GM19324 (cell line): Measurements from ENCODE around the gene THSD4.

Experiments
- ATAC-seq: cut with Tn5 transposase; IDR thresholded peaks from one replicate; pipeline ENCODE4 v1.9.1; 2021; ENCODE audit warnings: mild to moderate bottlenecking, moderate library complexity; ENCODE audit not compliant: unreplicated experiment, low FRiP score

Gene THSD4

DNA sequence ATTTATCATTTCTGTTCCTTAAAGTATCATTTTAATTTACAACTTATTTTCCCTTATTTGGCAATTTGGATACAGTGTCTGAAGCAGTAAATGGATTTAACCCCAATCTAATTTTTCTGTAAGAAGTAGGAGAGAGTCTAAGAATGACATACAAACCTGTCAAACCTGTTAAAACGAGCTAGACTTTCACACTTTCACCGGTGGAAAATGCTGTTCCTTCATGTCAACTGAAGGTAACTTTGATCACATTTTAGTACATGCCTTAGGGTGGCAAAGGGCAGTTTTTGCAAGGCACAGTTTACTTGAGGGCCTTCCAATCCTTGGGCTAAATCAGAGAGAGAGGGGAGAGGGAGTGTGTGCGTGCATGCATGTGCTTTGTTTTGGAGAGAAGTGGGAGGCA is 221.4 kb downstream of the THSD4 start:
- ATAC-seq, result no peak

DNA sequence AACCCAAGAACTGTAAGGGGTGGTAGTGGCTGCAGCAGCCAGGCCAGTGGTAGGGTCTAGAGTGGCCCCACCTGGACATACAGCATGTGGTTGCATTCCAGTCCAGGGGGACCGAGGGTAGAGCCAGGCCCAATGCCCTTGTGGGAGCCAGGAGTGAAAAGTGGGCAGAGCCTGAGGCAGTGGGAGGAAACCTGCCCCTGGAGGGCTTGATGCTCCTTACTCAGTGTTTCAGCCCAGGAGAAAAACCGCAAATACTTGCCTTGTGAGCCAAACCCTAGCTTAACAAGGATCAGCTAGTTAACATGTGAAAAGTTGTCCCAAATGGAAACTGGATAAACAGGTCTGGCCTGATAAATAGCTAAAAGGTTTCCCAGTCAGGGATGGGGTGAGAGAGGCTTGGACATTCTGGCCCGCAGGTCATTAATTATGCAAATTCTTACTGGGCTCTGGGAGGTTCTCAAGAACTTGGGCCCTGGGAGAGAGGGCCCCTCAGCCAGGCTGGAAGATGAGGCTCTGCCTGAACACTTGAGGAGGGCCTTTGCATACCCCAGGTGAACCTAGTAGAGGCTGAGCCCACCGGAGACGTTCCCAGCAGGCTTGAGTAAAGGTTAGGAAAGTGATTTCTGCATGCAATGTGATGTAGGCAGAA is 222.1 kb downstream of the THSD4 start:
- no peak for ATAC-seq

DNA sequence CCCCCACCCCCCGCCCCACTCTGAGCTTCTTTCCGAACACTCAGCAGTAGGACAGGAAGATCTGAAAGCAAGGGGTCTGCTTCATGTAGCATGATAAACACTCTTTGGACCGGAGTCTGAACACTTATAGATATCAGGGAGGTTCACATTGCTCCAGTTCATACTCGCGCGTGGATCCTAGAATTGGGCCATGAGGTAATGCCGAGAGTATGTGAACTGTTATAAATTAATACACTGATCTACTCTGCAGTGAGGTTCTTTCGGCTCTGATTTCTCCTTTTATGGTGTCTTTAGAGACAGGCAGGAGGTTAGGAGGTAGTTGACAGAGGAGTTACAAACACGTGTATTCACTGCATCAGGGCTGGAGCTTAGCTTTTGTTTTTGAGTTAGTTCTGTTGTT is 223.0 kb downstream of the THSD4 start:
- no peak for ATAC-seq

DNA sequence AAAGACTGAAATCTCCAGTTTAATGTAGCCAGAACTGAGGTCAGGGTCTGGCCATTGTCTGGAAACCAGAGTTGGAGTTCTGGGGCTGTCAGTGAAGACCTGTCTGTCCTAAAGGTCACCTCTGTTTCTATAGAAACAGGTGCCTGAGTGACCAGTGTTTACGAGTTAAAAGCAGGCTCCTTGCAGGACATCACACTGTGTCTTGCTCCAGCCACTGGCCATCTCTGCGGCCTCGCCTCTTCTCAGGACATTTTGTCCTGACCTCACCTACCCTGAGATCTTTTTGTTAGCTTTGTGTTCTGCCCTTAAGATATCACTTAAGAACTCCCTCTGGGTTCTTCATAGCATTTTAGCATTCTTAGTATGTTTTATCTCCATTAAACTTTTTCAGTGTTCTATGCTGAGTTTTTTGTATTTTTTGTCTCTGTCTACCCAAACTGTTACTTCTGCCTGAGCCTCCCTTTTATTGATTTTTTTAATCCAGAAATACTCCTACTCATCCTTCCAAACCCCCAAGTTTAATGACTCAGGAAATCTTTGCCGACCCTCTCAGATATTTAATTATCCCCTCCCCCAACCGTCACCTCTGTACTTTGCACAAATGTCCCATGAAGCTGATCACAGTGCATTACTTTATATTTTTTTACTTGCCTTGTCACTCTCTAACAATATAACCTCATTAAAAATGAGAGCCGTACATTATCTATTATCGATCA is 223.7 kb downstream of the THSD4 start:
- no peak for ATAC-seq

DNA sequence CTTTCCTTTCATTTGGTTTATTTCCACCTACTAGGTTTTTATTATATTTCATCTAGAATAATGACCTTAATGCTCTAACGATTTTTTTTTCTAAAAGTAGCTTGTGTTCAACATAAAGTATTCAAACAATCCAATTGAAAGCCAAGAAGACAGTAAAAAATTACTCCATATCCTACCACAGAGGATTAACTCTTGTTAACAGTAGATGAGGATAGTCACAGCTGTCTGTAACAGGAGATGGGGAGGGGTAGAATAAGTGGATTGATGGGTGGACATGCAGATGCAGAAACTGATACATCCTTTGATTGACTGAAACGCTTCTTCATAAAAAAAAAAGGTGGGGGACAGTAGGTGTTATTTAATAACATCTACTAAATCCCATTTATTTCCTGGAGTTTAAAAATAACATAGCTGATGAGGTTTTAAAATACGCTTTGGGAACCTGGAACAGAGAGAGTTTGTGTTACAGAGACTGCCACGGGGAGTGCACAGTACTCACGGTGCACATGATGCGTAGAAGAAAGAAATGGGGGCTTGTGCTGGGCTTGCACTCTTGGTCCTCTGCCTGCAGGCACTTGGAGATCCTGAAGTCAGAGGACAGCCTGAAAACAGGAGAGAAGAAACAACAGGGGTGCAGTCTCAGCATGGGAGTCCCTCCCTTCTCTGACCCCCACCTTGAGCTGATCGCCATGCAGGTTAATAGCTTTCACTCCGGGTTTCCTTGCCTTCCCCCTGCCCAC is 226.7 kb downstream of the THSD4 start:
- ATAC-seq, result no peak

DNA sequence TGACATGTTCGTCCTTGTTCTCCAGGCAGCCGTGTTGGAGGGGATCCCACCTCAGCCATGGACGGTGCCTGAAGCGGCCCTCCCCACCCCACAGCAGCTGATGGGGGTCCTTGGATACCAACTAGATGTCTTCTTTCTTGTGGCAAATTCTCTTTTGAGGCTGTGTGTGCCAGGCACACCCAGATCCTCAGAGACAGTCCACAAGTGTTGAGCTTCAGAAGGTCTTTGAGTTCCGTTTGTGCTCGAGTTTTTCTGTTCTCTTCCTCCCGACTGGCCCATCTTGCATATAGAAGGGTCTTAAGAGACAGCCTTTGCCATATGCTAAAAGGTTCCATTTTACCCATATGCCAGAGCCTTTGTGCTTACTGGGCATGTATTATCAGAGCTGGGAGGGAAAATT is 227.4 kb downstream of the THSD4 start:
- no peak for ATAC-seq

DNA sequence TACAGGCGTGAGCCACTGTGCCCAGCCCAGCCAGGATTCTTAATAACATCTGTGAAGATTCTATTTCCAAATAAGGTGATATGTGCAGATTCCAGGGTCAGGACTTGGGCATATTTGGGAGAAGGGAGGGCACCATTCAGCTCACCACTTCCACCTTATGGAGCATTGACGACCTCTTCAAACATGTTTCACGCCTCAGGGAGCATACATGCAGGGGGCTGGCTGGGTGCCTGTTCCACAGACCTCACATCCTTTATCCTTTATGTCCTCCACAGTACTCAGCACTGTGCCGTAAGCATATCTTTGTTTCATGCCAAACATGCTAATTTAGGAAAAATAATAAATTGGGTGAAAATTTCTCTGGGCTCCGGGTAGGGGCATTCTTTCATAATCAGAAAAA is 229.0 kb downstream of the THSD4 start:
- ATAC-seq, result no peak

DNA sequence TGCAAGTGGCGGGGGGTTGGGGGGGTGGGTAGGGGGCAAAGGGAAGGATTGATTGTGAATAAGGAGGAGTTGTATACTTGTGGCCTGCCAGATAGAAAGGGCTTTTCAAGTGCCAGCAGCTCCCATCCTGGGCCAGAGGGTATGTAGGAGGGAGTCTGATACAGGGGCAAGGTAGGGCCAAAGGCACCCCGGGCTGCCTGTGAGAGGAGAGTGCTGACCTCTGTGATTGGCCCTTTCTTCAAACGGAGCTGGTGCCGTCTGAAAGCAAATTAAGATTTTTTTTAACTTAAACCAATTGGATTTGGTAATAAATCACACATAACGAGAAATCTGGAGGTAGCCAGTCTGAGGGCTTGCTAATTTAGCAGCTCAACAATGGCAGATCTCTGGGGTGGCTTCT is 229.9 kb downstream of the THSD4 start:
- no peak for ATAC-seq

DNA sequence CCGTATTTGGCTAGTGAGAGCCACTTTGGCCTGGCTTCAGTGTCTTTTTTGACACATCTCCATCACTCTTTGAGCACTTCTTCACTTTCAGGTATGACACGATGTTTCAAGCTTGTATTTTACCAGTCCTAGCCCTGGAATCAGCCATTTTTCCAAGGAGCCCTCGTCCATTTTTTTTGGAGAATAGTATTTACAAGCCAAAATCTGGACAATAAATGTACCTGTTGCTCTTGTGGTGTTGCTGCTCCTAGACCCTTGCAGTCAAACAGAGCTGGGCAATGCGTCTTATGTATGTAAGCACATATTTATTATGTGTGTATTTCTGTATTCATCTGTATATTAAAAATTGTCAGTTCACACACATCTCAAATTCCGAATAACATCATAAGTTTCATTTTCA is 231.2 kb downstream of the THSD4 start:
- ATAC-seq, result no peak

DNA sequence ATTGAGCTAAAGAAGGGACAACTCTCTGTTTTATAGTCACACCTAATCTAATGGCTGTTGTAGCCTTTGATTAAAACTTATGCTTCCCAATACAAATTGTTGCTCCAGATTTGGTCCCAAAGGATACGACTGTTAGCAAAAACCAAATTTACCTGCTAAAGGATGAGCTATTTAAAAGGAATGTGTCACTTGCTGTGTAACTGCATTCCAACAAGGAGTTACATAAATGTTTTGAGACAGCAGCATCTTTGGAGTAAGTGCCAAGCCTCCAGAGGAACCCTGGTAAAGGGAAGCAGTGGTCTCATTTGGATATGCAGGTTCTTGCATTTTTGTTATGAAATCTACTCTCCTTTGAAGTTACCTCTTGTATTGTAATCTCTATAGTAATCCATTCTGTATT is 233.3 kb downstream of the THSD4 start:
- no peak for ATAC-seq

DNA sequence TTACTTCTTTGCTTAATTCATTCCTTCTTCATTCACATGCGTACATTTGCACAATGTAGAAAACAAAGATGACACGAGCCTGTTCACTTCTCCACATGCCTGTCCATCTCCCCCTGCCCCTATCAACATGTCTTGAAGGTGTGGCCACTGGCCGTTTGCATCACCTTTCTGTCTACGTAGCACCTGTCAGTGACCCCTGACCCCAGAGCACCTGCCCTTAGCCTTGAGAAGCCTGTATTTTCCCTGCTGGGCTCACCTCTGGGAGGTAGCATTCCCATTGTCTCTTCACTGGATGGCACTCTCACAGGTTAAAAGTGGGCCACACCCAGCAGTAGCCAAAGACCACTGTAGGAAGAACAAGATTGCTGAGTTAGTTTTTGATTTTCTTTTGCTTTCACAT is 234.1 kb downstream of the THSD4 start:
- ATAC-seq, result no peak

DNA sequence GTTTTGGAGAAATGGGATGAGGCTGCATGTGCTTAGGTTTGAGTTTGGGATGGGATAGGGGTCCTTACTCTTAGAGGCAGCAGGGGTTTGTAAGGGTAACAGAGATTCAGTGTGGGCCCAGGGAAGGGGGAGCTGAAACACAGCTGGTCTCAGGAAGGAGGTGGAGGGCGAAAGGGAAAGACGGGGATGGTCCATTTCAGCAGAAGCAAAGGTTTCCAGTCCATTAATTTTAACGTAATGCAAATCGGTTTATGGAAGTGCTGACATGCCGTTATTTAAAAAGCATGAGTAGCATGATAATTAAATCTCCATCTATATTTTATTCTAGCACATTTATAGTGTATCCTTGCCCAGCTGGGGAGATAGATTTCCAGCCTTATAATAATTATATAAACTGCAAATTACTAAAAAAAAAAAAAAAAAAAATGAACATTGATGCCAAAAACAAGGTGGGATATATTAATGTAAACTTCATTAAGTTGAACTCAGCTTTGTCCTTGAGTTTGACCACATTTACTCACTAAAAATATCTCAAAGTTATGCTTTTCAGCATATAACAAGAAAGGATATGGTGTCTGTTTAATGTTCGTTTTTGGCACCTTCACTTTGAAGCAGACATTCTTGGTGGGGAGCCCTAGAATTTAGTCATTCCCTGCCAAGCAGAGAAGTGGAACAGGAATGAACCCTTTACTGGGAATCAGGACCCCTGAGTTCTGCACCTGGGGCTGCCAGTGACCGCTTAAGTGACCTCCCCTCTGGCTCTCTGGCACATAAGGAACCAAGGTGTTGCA is 234.7 kb downstream of the THSD4 start:
- ATAC-seq, result no peak

DNA sequence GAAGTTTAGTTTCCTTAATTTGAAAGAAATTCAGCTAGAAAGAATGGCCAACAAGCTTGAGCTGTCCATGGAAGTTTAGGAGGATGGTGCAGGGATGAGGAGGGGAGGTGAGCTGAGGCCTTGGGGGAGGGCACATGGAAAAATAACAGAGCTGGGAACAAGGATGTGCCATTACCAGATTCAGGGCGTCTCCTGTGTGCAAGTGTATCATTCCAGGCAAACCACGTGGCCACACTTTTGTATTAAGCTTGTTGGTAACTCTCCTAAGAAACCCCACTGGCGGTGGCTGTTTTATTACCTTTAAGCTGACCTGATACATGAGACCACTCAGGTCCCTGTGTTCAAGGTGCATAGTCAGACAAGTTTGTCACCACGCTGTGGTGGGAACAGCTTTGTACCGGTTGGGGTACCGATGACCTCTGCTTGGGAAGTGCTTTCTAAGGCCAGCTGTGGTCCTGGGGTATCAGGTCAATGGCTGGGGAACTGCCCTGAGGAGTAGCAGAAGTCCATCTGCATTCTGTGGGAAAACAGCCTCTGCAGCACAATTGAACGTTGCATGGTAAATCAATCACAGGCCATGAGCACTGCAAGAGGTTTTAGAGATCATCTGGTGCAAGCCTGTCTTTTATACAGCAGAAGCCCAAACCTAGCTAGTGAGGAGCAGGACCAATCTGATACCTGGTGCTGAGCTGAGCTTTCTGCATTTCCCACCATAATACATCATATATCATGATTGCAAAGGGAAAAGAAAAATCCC is 235.5 kb downstream of the THSD4 start:
- no peak for ATAC-seq

DNA sequence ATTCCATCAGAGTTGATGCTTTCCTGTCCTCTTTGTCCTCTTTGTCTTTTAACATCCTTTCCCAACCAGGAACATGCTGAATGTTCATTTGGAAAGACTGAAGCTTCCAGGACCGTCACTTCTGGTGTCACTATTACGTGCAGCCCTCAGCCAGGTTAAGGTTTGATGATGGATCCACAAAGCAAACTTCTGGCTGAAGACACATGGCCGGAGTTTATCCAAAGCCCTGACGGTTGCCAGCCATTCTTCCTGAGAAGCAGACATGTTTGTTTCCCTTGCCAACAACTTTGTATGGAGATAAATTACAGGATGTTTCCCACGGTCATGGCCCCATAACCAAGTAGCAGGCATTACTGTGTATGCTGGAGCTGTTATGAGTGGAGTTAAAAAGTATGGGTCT is 236.9 kb downstream of the THSD4 start:
- no peak for ATAC-seq

DNA sequence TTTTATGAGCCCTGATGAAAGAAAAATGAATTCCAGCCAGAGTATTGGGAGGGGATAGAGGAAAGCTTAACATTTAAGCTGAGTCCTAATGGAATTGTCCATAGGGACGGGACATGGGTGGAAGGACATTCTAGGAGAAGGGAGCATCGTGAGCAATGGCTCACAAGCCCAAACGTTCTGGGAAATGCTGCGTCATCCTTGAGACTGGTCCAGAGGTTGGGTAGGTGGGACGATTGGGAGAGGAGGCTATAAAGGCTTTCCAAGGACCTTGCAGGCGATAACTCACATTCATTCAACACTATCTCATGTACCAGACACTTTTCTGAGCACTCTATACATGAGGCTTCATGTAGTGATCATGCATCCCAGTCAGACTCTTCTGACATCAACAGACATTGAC is 237.5 kb downstream of the THSD4 start:
- ATAC-seq, result no peak

DNA sequence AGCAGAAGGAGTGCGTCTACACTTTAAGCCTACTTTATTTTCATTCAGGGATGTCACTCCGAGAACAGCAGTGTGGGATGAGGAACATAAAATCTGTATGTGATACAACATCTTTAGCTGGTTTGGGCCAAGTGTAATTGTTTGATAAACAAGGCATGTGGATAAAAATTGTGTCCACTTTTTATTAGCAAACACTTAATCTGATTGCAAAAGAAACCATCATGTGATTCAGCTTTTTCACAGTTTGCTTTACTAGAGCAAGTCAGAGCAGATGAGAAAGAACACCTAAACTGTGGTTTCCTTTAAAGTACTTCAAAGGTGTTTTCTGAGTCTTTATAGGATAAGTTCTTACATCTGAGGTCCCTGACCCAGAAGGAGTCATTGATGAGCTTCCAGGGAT is 237.9 kb downstream of the THSD4 start:
- ATAC-seq, result no peak

DNA sequence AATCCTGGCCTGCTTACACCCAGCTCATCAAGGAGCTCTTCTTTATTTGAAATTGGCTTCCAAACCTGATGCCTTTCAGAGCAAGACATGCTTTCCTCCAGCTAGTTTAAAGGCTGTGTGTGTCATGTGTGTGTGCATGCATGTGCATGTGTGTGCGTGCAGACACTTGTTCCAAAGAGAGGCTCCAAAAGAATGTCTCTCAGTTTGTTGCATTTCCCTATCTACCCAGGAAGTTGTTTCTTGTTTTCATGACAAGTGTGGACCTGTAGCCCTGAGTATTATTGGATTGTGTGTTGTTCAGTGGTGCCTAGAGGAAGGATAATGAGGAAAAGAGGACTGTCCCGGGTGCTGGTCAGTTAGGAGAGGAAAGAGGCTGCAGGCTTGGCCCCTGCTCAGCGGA is 240.0 kb downstream of the THSD4 start:
- ATAC-seq, result no peak

DNA sequence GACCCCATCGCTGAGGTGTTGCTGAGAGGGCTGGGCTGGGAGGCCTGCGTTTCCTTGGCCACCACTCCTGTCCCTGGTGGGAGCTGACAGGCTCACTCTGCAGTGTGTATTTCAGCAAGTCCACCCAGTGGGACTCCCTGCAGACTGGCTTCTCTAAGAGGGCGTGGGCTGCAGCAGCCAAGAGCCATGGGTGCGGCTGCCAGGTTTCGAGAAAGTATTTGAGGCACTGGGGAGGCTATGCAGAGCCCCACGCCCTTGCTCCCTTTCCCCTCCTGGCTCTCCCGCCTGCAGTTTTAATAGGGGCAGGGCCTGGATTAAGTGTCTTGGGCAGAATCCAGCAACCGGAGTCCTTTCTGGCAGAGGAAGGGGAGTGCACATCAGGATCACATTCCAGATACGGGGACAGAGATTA is 242.1 kb downstream of the THSD4 start:
- ATAC-seq, result no peak

DNA sequence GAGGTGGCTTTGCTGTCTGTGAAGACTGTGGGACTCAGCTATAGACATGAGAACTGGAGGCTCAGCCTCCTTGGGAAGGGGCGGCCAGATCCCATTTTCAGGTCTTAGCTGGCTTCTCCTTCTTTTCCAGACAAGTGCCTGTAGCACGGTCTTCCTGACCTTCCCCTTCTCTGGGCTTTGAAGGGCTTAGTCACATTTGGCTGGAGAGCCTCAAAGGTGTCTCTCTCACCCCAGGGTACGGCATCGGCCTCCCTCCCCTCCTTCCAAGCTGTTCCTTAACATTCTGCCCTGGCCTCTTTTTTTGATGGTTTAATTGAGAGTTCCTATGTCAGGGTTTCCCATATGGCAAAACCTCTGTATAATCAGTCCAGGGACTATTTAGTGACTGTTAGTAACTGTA is 242.7 kb downstream of the THSD4 start:
- ATAC-seq, result no peak

DNA sequence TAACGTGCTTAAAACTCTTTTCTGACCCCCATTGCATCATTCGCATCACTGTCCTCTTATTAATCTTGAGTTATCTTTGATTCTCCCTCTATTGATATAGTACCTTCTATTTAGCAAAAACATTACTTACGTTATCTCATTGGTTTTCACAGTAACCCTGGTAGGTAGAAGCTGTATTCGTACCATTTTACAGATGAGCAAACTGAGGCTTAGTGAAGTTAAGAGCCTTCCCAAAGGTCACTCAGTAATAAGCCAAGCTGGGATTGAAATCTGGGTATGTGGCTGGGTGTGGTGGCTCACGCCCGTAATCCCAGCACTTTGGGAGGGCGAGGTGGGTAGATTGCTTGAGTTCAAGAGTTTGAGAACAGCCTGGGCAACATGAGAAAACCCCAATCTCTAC is 244.0 kb downstream of the THSD4 start:
- ATAC-seq, result no peak
